Osteocyte (in vitro differentiated cells): ENCODE measurements around the gene VCX2. TPM values are rescaled to one million over a fixed set of nuclear protein-coding genes. Genes with fewer than 3 reads are reported as not detected.
"Not testable (repeated sequence)": the region's sequence is repeated elsewhere in the genome, so short reads cannot be mapped to it uniquely, and the experiment has no call there.

Experiments
- DNase-seq: peaks from one replicate; pipeline ENCODE4 v3.0.0; 2021; ENCODE audit warnings: mixed read lengths; ENCODE audit not compliant: unreplicated experiment; ENCODE audit errors: extremely low spot score
- H3K27ac Mint-ChIP-seq: one replicate; pipeline ENCODE4 v1.8.0; 2021; ENCODE audit warnings: mild to moderate bottlenecking, mixed read lengths; ENCODE audit not compliant: unreplicated experiment
- H3K27me3 Mint-ChIP-seq: one replicate; pipeline ENCODE4 v1.8.0; 2021; ENCODE audit warnings: mixed read lengths; ENCODE audit not compliant: unreplicated experiment
- H3K36me3 Mint-ChIP-seq: one replicate; pipeline ENCODE4 v1.8.0; 2021; ENCODE audit warnings: mixed read lengths; ENCODE audit not compliant: unreplicated experiment
- H3K4me1 Mint-ChIP-seq: one replicate; pipeline ENCODE4 v1.8.0; 2021; ENCODE audit warnings: mixed read lengths; ENCODE audit not compliant: unreplicated experiment
- H3K4me3 Mint-ChIP-seq: one replicate; pipeline ENCODE4 v1.8.0; 2021; ENCODE audit warnings: mild to moderate bottlenecking, moderate library complexity, mixed read lengths; ENCODE audit not compliant: unreplicated experiment
- H3K9me3 Mint-ChIP-seq: one replicate; pipeline ENCODE4 v1.8.0; 2021; ENCODE audit warnings: mixed read lengths; ENCODE audit not compliant: unreplicated experiment
- CTCF ChIP-seq: fragments of 200-600 bp; sonication (generic); IDR thresholded peaks from 2 replicates; pipeline ENCODE4 v1.5.0; 2021; ENCODE audit warnings: antibody characterized with exemption, mild to moderate bottlenecking, moderate library complexity
- long read RNA-seq: library from polyadenylated mRNA; unstranded; transcript quantifications from one replicate; pipeline ENCODE4 v2.0.0, GENCODE V29; 2021
- total RNA-seq: library from RNA; stranded (reverse); gene quantifications from 2 replicates; pipeline ENCODE4 v1.2.1, GENCODE V29; 2021

VCX2 gene
- total RNA-seq = not detected in 2 replicates
- long read RNA-seq = 0 reads

- not testable (repeated sequence) for H3K27me3 Mint-ChIP-seq, DNase-seq, H3K4me3 Mint-ChIP-seq, H3K36me3 Mint-ChIP-seq, H3K27ac Mint-ChIP-seq, H3K4me1 Mint-ChIP-seq
- H3K9me3 Mint-ChIP-seq = peaks cover 21% of the 10 kb centered on the region
Measured at GRCh38 chrX:8171169-8171568, at the start of gene VCX2. TSS of gene VCX2 (minus strand) at chrX:8171267. CDS start at chrX:8170643, 624 bp downstream.

- Mint-ChIP-seq H3K9me3 (peaks cover 5% of the 10 kb centered on the region), H3K4me3 (no peak overlapping the region), H3K4me1 (no peaks in the 10 kb centered on the region), H3K27ac (no peak overlapping the region), H3K36me3 (no peaks in the 10 kb centered on the region), H3K27me3 (no peaks in the 10 kb centered on the region)
- DNase-seq = no peak
- no peak for TF ChIP-seq CTCF
Measured at GRCh38 chrX:8204943-8205342, 33.9 kb upstream of the VCX2 start.

GRCh38 chrX:8204169-8204935 lies 33.3 kb upstream of the VCX2 start:
- no peak for DNase-seq
- Mint-ChIP-seq H3K36me3 (no peaks in the 10 kb centered on the region), H3K9me3 (peaks cover 5% of the 10 kb centered on the region), H3K4me3 (no peak overlapping the region), H3K27me3 (no peaks in the 10 kb centered on the region), H3K4me1 (no peaks in the 10 kb centered on the region), H3K27ac (no peak overlapping the region)
- no peak for TF ChIP-seq CTCF

- no peak overlapping the region for H3K4me3 Mint-ChIP-seq
- no peaks in the 10 kb centered on the region for H3K4me1 Mint-ChIP-seq
- H3K9me3 Mint-ChIP-seq = peaks cover 3% of the 10 kb centered on the region
- no peak for DNase-seq
- no peaks in the 10 kb centered on the region for H3K36me3 Mint-ChIP-seq
- no peak for TF ChIP-seq CTCF
- no peak overlapping the region for H3K27ac Mint-ChIP-seq
- no peaks in the 10 kb centered on the region for H3K27me3 Mint-ChIP-seq
Measured at GRCh38 chrX:8201896-8202331, 30.8 kb upstream of the VCX2 start.

GRCh38 chrX:8196776-8197175 lies 25.7 kb upstream of the VCX2 start:
- Mint-ChIP-seq H3K4me1 (no peaks in the 10 kb centered on the region), H3K36me3 (no peaks in the 10 kb centered on the region), H3K4me3 (no peak overlapping the region), H3K27me3 (no peaks in the 10 kb centered on the region), H3K27ac (no peak overlapping the region), H3K9me3 (peaks cover 15% of the 10 kb centered on the region)
- no peak for DNase-seq
- TF ChIP-seq CTCF = no peak
